C4-2B (cell line): ENCODE results near the gene TNS3.

Source experiments
- ZFX ChIP-seq: fragments of 450-650 bp; IDR thresholded peaks from 2 replicates; pipeline ENCODE4 v1.6.1; 2017
- TF ChIP-seq, protein P1 (sequence below): fragments of 450-650 bp; conservative IDR thresholded peaks from 2 replicates; pipeline ENCODE4 v1.5.1; 2017; ENCODE audit warnings: mild to moderate bottlenecking

DNA sequence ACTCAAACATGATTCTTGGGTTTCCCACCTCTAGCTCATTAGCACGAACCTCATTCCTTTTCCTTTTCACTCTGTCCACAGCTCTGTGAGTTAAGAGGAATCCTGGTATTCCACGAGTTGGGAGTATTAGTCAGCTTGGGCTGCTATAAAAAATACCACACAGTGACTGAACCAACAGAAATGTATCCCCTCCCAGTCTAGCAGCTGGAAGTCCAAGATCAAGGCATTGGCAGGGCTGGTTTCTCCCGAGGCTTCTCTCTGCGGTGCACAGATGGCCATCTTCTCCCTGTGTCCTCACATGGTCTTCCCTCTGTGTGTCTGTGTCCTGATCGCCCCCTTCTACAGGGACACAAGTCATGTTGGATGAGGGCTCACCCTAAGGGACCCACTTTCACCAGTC, 261.6 kb downstream of the TNS3 start:
- no peak for TF ChIP-seq ZFX
- TF ChIP-seq, protein P1, sequence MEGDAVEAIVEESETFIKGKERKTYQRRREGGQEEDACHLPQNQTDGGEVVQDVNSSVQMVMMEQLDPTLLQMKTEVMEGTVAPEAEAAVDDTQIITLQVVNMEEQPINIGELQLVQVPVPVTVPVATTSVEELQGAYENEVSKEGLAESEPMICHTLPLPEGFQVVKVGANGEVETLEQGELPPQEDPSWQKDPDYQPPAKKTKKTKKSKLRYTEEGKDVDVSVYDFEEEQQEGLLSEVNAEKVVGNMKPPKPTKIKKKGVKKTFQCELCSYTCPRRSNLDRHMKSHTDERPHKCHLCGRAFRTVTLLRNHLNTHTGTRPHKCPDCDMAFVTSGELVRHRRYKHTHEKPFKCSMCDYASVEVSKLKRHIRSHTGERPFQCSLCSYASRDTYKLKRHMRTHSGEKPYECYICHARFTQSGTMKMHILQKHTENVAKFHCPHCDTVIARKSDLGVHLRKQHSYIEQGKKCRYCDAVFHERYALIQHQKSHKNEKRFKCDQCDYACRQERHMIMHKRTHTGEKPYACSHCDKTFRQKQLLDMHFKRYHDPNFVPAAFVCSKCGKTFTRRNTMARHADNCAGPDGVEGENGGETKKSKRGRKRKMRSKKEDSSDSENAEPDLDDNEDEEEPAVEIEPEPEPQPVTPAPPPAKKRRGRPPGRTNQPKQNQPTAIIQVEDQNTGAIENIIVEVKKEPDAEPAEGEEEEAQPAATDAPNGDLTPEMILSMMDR = no peak
